Peyer's patch (tissue), 4 donors: ENCODE measurements around the gene GUCY2F.

Source experiments
- CTCF ChIP-seq, 6 experiments: fragments of 450-650 bp in 4 of 6; fragments of 200-600 bp in 2 of 6; sonication (generic) in 1 of 6; IDR thresholded peaks; one replicate each; pipeline ENCODE4 v1.5.1; 2017 to 2019; ENCODE audit warnings: antibody characterized with exemption in 6 of 6, mild to moderate bottlenecking in 3 of 6, moderate library complexity in 1 of 6
- POLR2A ChIP-seq, 2 donors: fragments of 450-650 bp; IDR thresholded peaks; one replicate each; pipeline ENCODE4 v1.5.1; 2017; ENCODE audit warnings: antibody characterized with exemption in 2 of 2, mild to moderate bottlenecking in 2 of 2, moderate library complexity in 2 of 2

GRCh38 chrX:109399831-109400230, 82.1 kb downstream of the GUCY2F start:
- TF ChIP-seq POLR2A (IDR thresholded peaks at IDR 0.05) (no peak), CTCF (IDR thresholded peaks at IDR 0.05) (no peak)
